Gastroesophageal sphincter (tissue), 3 donors: ENCODE measurements around the gene LHB.

Experiments used
- CTCF ChIP-seq, 4 experiments: fragments of 200-600 bp in 2 of 4; fragments of 450-650 bp in 2 of 4; sonication (generic) in 1 of 4; IDR thresholded peaks; one replicate each; pipeline ENCODE4 v1.5.1; 2017 to 2019; ENCODE audit warnings: antibody characterized with exemption in 4 of 4, mild to moderate bottlenecking in 2 of 4, moderate library complexity in 2 of 4
- POLR2A ChIP-seq, 2 donors: fragments of 450-650 bp; IDR thresholded peaks; one replicate each; pipeline ENCODE4 v1.6.1; 2017; ENCODE audit warnings: antibody characterized with exemption in 2 of 2, mild to moderate bottlenecking in 2 of 2, moderate library complexity in 1 of 2

GRCh38 chr19:49061000-49061399 is 44.1 kb upstream of the LHB start:
- TF ChIP-seq CTCF (IDR thresholded peaks at IDR 0.05): no peak
- no peak for TF ChIP-seq POLR2A (IDR thresholded peaks at IDR 0.05)
